Chondrocyte (in vitro differentiated cells): ENCODE results near the gene CCBE1. TPM values are rescaled to one million over a fixed set of nuclear protein-coding genes. Genes with fewer than 3 reads are reported as not detected.

Experiments
- DNase-seq: peaks from one replicate; pipeline ENCODE4 v3.0.0; 2021; ENCODE audit warnings: mixed read lengths, low spot score
- H3K27ac Mint-ChIP-seq: one replicate; pipeline ENCODE4 v1.8.0; 2021; ENCODE audit warnings: mild to moderate bottlenecking, moderate library complexity, mixed read lengths; ENCODE audit not compliant: unreplicated experiment
- H3K27me3 Mint-ChIP-seq: 2 replicates; pipeline ENCODE4 v1.8.0; 2021; ENCODE audit warnings: low read depth, mixed read lengths
- H3K36me3 Mint-ChIP-seq: 2 replicates; pipeline ENCODE4 v1.8.0; 2021; ENCODE audit warnings: low read depth, mixed read lengths
- H3K4me1 Mint-ChIP-seq: 2 replicates; pipeline ENCODE4 v1.8.0; 2021; ENCODE audit warnings: low read depth, mild to moderate bottlenecking, mixed read lengths
- H3K4me3 Mint-ChIP-seq: one replicate; pipeline ENCODE4 v1.8.0; 2021; ENCODE audit warnings: mild to moderate bottlenecking, moderate library complexity, mixed read lengths; ENCODE audit not compliant: unreplicated experiment
- H3K9me3 Mint-ChIP-seq: 2 replicates; pipeline ENCODE4 v1.8.0; 2021; ENCODE audit warnings: low read depth, mixed read lengths
- total RNA-seq: library from RNA; stranded (reverse); gene quantifications from 3 replicates; pipeline ENCODE4 v1.2.1, GENCODE V29; 2021
- TF ChIP-seq, protein P1 (sequence below): fragments of 200-600 bp; sonication (generic); IDR thresholded peaks from 2 replicates; pipeline ENCODE4 v1.5.0; 2021; ENCODE audit warnings: antibody characterized with exemption, mild to moderate bottlenecking, moderate library complexity

Gene CCBE1
- total RNA-seq, 1 donor from 2014 or later, result 0.72 TPM

DNA sequence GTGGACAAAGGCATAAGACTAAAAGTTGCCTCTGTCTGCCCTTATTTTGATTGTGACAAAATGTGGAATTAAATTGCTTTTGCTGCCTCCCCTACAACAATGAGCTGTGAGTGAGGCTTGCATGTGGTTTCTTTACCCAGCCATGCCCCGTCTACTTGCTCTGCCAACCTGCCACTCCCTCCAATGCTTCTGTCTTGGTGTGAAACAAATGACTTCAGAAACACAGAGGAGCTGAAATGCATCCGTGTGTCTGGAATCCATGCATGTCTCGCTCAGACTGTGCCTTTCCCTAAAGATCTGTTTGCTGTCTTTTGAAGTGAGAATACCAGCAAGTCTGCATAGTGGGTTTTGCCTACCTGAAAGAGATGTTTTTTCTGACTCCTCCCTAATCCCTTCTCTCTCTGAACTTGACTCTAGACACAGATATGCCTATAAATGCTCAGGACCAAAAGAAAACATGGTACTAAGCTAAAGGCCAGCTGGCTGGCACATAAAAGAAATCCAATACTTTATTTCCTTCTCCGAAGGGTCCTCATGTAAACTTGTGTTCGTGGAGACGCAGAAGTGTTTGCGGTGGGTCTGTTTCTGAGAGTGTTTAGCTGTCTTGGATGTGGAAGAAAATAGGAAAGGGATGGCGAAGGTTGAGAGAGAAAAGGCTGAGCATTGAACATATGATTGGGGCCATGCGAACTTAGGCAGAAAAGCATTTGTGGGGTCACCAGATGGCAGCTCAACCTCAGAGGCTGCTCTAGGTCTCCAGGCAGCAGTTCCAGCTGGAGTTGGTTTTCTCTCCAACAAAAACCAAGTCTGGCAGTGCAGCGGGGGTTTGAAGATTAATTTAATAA, 120.5 kb downstream of the CCBE1 start:
- Mint-ChIP-seq H3K27ac (no peak overlapping the region), H3K4me3 (no peak overlapping the region), H3K36me3 (no peaks in the 10 kb centered on the region), H3K27me3 (peaks cover 3% of the 10 kb centered on the region), H3K9me3 (no peaks in the 10 kb centered on the region), H3K4me1 (peaks cover 7% of the 10 kb centered on the region)
- DNase-seq, result no peak
- TF ChIP-seq, protein P1, sequence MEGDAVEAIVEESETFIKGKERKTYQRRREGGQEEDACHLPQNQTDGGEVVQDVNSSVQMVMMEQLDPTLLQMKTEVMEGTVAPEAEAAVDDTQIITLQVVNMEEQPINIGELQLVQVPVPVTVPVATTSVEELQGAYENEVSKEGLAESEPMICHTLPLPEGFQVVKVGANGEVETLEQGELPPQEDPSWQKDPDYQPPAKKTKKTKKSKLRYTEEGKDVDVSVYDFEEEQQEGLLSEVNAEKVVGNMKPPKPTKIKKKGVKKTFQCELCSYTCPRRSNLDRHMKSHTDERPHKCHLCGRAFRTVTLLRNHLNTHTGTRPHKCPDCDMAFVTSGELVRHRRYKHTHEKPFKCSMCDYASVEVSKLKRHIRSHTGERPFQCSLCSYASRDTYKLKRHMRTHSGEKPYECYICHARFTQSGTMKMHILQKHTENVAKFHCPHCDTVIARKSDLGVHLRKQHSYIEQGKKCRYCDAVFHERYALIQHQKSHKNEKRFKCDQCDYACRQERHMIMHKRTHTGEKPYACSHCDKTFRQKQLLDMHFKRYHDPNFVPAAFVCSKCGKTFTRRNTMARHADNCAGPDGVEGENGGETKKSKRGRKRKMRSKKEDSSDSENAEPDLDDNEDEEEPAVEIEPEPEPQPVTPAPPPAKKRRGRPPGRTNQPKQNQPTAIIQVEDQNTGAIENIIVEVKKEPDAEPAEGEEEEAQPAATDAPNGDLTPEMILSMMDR, result no peak

DNA sequence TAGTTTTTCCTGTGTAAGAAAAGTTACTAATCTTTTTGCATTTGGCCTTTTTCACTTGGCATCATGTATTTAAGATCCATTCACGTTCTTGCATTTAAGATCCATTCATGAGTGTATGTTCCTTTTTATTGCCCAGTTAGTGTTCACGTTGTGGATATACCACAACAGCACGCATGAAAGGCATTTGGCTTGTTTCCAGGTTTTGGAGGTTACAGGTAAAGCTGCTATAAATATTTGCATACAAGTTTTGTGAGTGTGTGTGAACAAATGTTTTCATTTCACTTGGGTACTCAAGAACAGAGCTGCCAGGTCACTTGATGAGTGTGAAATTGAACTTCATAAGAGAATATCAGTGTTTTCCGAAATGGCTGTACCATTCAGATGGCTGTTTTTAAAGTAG, 121.2 kb downstream of the CCBE1 start:
- no peak for DNase-seq
- TF ChIP-seq, protein P1, result no peak
- no peaks in the 10 kb centered on the region for H3K36me3 Mint-ChIP-seq
- H3K4me3 Mint-ChIP-seq, result no peak overlapping the region
- peaks cover 7% of the 10 kb centered on the region for H3K4me1 Mint-ChIP-seq
- peaks cover 3% of the 10 kb centered on the region for H3K27me3 Mint-ChIP-seq
- H3K9me3 Mint-ChIP-seq, result no peaks in the 10 kb centered on the region
- H3K27ac Mint-ChIP-seq, result no peak overlapping the region

DNA sequence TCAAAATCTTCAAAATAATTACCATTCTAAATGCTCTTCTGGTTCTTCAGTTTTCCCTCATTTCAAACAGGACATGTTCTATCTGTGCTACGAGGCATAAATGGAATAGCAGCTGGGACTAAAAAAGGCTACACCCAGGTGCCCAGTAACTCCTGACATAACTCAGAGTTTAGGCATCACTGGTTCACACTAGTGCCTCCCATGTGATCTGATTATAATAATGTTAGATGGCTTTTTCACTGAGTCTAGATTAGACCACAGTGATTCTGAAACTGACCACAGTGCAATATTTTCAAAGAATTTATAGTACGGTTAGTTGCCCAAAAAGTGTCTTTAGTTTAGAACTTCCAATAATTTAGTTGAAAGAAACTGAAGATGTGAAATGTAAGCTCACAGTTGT, 123.3 kb downstream of the CCBE1 start:
- Mint-ChIP-seq H3K27me3 (no peaks in the 10 kb centered on the region), H3K36me3 (no peaks in the 10 kb centered on the region), H3K4me1 (peaks cover 7% of the 10 kb centered on the region), H3K9me3 (no peaks in the 10 kb centered on the region), H3K27ac (no peak overlapping the region), H3K4me3 (no peak overlapping the region)
- DNase-seq, result no peak
- TF ChIP-seq, protein P1, result no peak

DNA sequence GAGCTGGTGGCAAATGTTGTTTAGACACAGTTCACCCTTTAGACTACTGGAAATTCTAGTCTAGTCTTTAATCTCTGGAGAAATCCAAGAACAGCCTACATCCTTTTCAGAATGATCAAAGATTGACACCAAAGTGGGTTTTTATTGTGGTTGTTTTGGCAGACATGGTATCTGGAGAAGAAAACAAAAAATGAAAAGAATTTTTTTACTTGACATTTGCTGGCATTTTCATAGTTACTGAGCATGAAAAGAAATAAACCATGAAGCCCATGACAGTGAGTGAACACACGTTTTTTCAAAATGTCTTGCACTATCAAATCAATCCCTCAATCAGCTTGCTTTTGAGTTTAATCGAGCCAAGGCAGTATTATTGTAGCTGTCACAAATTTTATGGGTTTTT, 125.3 kb downstream of the CCBE1 start:
- H3K9me3 Mint-ChIP-seq, result no peaks in the 10 kb centered on the region
- peaks cover 5% of the 10 kb centered on the region for H3K4me1 Mint-ChIP-seq
- TF ChIP-seq, protein P1, result no peak
- H3K4me3 Mint-ChIP-seq, result no peak overlapping the region
- no peak for DNase-seq
- peaks cover 2% of the 10 kb centered on the region for H3K27me3 Mint-ChIP-seq
- no peak overlapping the region for H3K27ac Mint-ChIP-seq
- no peaks in the 10 kb centered on the region for H3K36me3 Mint-ChIP-seq

DNA sequence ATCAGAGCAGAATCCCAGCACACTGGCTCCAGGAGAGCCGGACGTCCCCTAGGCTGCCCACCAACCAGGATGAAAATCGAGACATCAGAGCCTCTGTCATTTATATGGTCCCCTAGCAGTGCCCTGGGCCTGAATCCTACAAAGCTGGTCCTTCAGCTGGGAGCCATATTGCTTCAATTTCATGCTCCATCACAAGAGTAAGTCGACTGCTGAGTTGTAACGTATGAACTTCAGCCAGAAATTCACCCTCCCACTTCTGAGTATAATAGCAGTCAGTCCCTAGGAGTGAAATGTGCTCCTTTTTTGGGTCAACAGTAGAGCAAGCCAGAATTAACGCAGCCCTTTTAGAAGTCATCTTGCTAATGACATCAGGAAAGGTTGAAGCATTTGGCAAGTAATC, 126.4 kb downstream of the CCBE1 start:
- Mint-ChIP-seq H3K27me3 (peaks cover 2% of the 10 kb centered on the region), H3K4me1 (peaks cover 6% of the 10 kb centered on the region), H3K36me3 (no peaks in the 10 kb centered on the region), H3K27ac (no peak overlapping the region), H3K9me3 (no peaks in the 10 kb centered on the region), H3K4me3 (no peak overlapping the region)
- DNase-seq, result no peak
- TF ChIP-seq, protein P1, result no peak
